ENCODE data around the gene ANO9.
"Not testable (repeated sequence)": the region's sequence is repeated elsewhere in the genome, so short reads cannot be mapped to it uniquely, and the experiment has no call there.

The ANO9 gene

GRCh38 chr11:469684-470560 lies 28.1 kb upstream of the ANO9 start:
- no peak for DNase-seq (ENCODE audit: low spot score)

- DNase-seq (ENCODE audit: low spot score), result not testable (repeated sequence)
Observed at GRCh38 chr11:469026-469683, 27.3 kb upstream of the ANO9 start.

GRCh38 chr11:468493-468892 lies 26.7 kb upstream of the ANO9 start:
- no peak for DNase-seq (ENCODE audit: low spot score)

GRCh38 chr11:468036-468435 lies 26.2 kb upstream of the ANO9 start:
- no peak for DNase-seq (ENCODE audit: low spot score)

- DNase-seq (ENCODE audit: low spot score), result no peak
Observed at GRCh38 chr11:465896-466530, 24.2 kb upstream of the ANO9 start.

GRCh38 chr11:464316-464715 lies 22.5 kb upstream of the ANO9 start:
- no peak for DNase-seq (ENCODE audit: low spot score)

- no peak for DNase-seq (ENCODE audit: low spot score)
Observed at GRCh38 chr11:462107-462890, 20.5 kb upstream of the ANO9 start.

GRCh38 chr11:461626-462025 lies 19.8 kb upstream of the ANO9 start:
- no peak for DNase-seq (ENCODE audit: low spot score)

- DNase-seq (ENCODE audit: low spot score), result no peak
Observed at GRCh38 chr11:460331-461199, 18.8 kb upstream of the ANO9 start.

- DNase-seq (ENCODE audit: low spot score), result no peak
Observed at GRCh38 chr11:459511-460220, 17.9 kb upstream of the ANO9 start.

- no peak for DNase-seq (ENCODE audit: low spot score)
Observed at GRCh38 chr11:457111-457760, 15.4 kb upstream of the ANO9 start.

- DNase-seq (ENCODE audit: low spot score), result peak; percentile 68
Observed at GRCh38 chr11:456533-456932, 14.7 kb upstream of the ANO9 start.

GRCh38 chr11:455566-456147 lies 13.8 kb upstream of the ANO9 start:
- DNase-seq (ENCODE audit: low spot score), result no peak

GRCh38 chr11:454801-455565 lies 13.2 kb upstream of the ANO9 start:
- DNase-seq (ENCODE audit: low spot score), result no peak

GRCh38 chr11:454043-454442 lies 12.2 kb upstream of the ANO9 start:
- no peak for DNase-seq (ENCODE audit: low spot score)

- no peak for DNase-seq (ENCODE audit: low spot score)
Observed at GRCh38 chr11:453564-453963, 11.8 kb upstream of the ANO9 start.

GRCh38 chr11:452916-453527 lies 11.2 kb upstream of the ANO9 start:
- DNase-seq (ENCODE audit: low spot score), result no peak

GRCh38 chr11:452203-452744 lies 10.5 kb upstream of the ANO9 start:
- no peak for DNase-seq (ENCODE audit: low spot score)
